ENCODE data around the gene VAV1.

DNA sequence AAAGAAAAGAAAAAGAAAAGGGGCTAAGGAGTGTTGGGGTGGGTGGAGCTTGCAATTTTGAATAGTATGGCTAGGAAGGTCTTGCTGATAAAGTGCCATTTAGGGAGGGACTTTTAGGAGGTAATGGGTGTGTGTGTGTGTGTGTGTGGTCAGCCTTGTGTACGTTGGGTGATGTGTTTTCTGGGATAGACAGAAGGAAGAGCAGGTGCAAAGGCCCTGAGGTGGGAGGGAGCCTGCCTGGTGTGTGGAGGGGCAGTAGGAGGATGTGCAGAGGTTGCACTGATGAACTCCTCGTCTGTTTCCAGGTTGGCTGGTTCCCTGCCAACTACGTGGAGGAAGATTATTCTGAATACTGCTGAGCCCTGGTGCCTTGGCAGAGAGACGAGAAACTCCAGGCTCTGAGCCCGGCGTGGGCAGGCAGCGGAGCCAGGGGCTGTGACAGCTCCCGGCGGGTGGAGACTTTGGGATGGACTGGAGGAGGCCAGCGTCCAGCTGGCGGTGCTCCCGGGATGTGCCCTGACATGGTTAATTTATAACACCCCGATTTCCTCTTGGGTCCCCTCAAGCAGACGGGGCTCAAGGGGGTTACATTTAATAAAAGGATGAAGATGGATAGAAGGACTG, 84.4 kb downstream of the VAV1 start:
- no peak for TF ChIP-seq EZH2 (IDR thresholded peaks at IDR 0.05; ENCODE audit: borderline replicate concordance, insufficient read depth, low read depth, low read length, poor library complexity, severe bottlenecking)
- TF ChIP-seq, protein P1, sequence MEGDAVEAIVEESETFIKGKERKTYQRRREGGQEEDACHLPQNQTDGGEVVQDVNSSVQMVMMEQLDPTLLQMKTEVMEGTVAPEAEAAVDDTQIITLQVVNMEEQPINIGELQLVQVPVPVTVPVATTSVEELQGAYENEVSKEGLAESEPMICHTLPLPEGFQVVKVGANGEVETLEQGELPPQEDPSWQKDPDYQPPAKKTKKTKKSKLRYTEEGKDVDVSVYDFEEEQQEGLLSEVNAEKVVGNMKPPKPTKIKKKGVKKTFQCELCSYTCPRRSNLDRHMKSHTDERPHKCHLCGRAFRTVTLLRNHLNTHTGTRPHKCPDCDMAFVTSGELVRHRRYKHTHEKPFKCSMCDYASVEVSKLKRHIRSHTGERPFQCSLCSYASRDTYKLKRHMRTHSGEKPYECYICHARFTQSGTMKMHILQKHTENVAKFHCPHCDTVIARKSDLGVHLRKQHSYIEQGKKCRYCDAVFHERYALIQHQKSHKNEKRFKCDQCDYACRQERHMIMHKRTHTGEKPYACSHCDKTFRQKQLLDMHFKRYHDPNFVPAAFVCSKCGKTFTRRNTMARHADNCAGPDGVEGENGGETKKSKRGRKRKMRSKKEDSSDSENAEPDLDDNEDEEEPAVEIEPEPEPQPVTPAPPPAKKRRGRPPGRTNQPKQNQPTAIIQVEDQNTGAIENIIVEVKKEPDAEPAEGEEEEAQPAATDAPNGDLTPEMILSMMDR (IDR thresholded peaks at IDR 0.05) = no peak
